ENCODE measurements around the gene RALGAPA2. TPM values are rescaled to one million over a fixed set of nuclear protein-coding genes. Genes with fewer than 3 reads are reported as not detected.
A peak's percentile ranks its signal among the peaks of the same experiment; 100 is the strongest.

The RALGAPA2 gene
- total RNA-seq, 1 experiment from 2014 or later: 18.2 TPM

DNA sequence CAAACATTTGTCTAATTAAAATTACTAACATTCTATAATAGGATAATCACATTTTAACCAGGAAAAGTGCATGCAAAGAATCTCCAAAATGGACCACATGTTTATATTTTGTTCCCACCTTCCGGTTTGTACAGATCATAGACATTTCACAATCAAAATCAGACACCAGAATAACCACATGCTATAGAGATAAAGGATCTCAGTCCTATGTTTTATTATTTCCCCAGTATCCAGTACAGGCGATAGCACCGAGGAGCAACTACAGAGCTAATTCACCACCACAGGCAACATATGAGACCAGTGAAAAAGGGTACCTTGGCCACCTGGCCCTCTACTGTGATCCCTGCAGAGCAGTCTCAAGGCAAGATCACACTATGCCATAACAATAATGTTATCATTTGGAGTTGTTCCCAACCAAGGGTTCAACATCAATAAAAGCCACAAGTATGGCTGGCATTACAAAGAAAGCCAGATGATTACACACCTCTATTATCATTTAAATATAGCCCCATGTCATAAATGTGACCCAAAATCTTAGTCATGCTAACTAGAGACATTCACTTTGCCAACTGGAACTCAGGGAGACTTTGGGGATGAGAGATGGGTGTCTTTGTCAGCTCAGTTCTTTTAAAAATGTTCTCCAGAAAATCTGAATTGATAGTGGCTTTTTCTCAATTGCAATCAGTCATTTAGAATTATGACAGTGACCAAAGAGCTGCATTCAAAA, 46.7 kb downstream of the RALGAPA2 start:
- Mint-ChIP-seq H3K36me3 (no peaks in the 10 kb centered on the region), H3K4me3 (no peak overlapping the region), H3K4me1 (peaks cover 23% of the 10 kb centered on the region), H3K27ac (0 out of 2 replicates have a peak overlapping the region, but pooled peaks have one; percentile 48), H3K27me3 (ENCODE audit: low read depth) (no peaks in the 10 kb centered on the region), H3K9me3 (no peaks in the 10 kb centered on the region)
- ChIA-PET POLR2A (no interaction called here), CTCF (interaction anchor here (1.0 to 1.8 kb wide), 5 partner anchors 72 to 178 kb away, joined by 3 to 11 read pairs (median 3); no protein-coding TSS in a partner anchor)
- TF ChIP-seq ZNF423 (CRISPR knock-in tag; IDR thresholded peaks at IDR 0.05): no peak
- no peak for TF ChIP-seq NR2C2 (CRISPR knock-in tag; IDR thresholded peaks at IDR 0.05)
- TF ChIP-seq ZNF396 (CRISPR knock-in tag; IDR thresholded peaks at IDR 0.05; ENCODE audit: borderline replicate concordance): no peak
- no peak for TF ChIP-seq TCF7 (CRISPR knock-in tag; IDR thresholded peaks at IDR 0.05; ENCODE audit: low read depth)
- TF ChIP-seq FOXP1 (CRISPR knock-in tag; IDR thresholded peaks at IDR 0.05; ENCODE audit: borderline replicate concordance): no peak
- no peak for TF ChIP-seq GTF2I (CRISPR knock-in tag; conservative IDR thresholded peaks at IDR 0.05)
- no peak for TF ChIP-seq OVOL2 (CRISPR knock-in tag; IDR thresholded peaks at IDR 0.05; ENCODE audit: borderline replicate concordance)
- DNase-seq (ENCODE audit: low spot score) (no peak), ATAC-seq (peak; percentile 39; the same call in 1 of the 2 replicates)

DNA sequence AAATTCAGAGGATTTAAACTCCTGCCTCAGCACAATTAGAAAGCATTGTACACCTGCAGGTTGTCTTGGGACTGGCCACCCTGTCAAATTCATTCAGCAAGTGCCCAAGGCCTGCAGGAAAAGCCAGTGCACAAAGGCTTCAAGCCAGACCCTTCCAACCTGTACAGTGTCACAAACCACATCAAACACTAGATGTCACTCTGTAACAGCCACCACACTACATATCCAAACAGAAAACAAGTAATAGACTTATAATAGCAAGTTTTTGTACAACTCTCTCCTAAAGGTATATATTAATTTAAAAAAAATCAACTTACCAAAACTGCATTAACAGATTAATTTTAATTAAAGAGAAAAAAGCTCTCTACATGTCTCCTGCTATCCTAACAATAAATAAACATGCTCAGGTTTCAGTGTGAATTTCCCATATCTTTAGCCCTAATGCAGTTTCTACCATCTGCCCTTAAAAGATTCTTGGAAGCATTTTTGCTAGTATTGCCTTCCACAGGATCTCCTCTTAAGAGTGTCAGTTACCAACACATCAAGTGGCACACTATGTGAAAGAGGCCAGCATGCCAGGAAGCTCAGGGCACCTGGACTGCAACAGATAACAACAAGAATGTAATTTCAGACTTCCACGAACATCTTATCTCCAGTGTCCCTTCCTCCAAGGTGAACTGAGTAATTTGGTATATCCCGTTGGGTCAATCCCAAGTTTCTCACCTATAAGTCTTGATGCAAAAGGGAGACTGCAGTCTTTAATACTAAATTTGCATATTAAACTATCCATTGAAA, 47.5 kb downstream of the RALGAPA2 start:
- Mint-ChIP-seq H3K4me3 (no peak overlapping the region), H3K4me1 (peaks cover 23% of the 10 kb centered on the region), H3K9me3 (no peaks in the 10 kb centered on the region), H3K27me3 (ENCODE audit: low read depth) (no peaks in the 10 kb centered on the region), H3K36me3 (no peaks in the 10 kb centered on the region), H3K27ac (no peak overlapping the region)
- CTCF ChIA-PET: interaction anchor here (1.0 to 1.8 kb wide), 4 partner anchors 71 to 172 kb away, joined by 3 to 11 read pairs (median 4); no protein-coding TSS in a partner anchor
- no peak for DNase-seq (ENCODE audit: low spot score)
- peak; percentile 82 for ATAC-seq
- POLR2A ChIA-PET: no interaction called here
- TF ChIP-seq ZNF671 (CRISPR knock-in tag; IDR thresholded peaks at IDR 0.05) (no peak), ZNF396 (CRISPR knock-in tag; IDR thresholded peaks at IDR 0.05; ENCODE audit: borderline replicate concordance) (no peak), ATF1 (CRISPR knock-in tag; IDR thresholded peaks at IDR 0.05) (no peak), TCF7 (CRISPR knock-in tag; IDR thresholded peaks at IDR 0.05; ENCODE audit: low read depth) (no peak), CBFB (CRISPR knock-in tag; IDR thresholded peaks at IDR 0.05; ENCODE audit: low read depth) (no peak), OVOL2 (CRISPR knock-in tag; IDR thresholded peaks at IDR 0.05; ENCODE audit: borderline replicate concordance) (no peak), CREB1 (CRISPR knock-in tag; IDR thresholded peaks at IDR 0.05) (no peak)
- TF ChIP-seq, protein P1, sequence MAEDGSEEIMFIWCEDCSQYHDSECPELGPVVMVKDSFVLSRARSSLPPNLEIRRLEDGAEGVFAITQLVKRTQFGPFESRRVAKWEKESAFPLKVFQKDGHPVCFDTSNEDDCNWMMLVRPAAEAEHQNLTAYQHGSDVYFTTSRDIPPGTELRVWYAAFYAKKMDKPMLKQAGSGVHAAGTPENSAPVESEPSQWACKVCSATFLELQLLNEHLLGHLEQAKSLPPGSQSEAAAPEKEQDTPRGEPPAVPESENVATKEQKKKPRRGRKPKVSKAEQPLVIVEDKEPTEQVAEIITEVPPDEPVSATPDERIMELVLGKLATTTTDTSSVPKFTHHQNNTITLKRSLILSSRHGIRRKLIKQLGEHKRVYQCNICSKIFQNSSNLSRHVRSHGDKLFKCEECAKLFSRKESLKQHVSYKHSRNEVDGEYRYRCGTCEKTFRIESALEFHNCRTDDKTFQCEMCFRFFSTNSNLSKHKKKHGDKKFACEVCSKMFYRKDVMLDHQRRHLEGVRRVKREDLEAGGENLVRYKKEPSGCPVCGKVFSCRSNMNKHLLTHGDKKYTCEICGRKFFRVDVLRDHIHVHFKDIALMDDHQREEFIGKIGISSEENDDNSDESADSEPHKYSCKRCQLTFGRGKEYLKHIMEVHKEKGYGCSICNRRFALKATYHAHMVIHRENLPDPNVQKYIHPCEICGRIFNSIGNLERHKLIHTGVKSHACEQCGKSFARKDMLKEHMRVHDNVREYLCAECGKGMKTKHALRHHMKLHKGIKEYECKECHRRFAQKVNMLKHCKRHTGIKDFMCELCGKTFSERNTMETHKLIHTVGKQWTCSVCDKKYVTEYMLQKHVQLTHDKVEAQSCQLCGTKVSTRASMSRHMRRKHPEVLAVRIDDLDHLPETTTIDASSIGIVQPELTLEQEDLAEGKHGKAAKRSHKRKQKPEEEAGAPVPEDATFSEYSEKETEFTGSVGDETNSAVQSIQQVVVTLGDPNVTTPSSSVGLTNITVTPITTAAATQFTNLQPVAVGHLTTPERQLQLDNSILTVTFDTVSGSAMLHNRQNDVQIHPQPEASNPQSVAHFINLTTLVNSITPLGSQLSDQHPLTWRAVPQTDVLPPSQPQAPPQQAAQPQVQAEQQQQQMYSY (CRISPR knock-in tag; IDR thresholded peaks at IDR 0.05): no peak
- TF ChIP-seq, protein P2, sequence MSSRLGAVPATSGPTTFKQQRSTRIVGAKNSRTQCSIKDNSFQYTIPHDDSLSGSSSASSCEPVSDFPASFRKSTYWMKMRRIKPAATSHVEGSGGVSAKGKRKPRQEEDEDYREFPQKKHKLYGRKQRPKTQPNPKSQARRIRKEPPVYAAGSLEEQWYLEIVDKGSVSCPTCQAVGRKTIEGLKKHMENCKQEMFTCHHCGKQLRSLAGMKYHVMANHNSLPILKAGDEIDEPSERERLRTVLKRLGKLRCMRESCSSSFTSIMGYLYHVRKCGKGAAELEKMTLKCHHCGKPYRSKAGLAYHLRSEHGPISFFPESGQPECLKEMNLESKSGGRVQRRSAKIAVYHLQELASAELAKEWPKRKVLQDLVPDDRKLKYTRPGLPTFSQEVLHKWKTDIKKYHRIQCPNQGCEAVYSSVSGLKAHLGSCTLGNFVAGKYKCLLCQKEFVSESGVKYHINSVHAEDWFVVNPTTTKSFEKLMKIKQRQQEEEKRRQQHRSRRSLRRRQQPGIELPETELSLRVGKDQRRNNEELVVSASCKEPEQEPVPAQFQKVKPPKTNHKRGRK (CRISPR knock-in tag; IDR thresholded peaks at IDR 0.05; ENCODE audit: borderline replicate concordance): no peak
- TF ChIP-seq, protein P3, sequence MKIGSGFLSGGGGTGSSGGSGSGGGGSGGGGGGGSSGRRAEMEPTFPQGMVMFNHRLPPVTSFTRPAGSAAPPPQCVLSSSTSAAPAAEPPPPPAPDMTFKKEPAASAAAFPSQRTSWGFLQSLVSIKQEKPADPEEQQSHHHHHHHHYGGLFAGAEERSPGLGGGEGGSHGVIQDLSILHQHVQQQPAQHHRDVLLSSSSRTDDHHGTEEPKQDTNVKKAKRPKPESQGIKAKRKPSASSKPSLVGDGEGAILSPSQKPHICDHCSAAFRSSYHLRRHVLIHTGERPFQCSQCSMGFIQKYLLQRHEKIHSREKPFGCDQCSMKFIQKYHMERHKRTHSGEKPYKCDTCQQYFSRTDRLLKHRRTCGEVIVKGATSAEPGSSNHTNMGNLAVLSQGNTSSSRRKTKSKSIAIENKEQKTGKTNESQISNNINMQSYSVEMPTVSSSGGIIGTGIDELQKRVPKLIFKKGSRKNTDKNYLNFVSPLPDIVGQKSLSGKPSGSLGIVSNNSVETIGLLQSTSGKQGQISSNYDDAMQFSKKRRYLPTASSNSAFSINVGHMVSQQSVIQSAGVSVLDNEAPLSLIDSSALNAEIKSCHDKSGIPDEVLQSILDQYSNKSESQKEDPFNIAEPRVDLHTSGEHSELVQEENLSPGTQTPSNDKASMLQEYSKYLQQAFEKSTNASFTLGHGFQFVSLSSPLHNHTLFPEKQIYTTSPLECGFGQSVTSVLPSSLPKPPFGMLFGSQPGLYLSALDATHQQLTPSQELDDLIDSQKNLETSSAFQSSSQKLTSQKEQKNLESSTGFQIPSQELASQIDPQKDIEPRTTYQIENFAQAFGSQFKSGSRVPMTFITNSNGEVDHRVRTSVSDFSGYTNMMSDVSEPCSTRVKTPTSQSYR (CRISPR knock-in tag; IDR thresholded peaks at IDR 0.05): no peak
